ENCODE measurements around the gene NMRK1. TPM values are rescaled to one million over a fixed set of nuclear protein-coding genes. Genes with fewer than 3 reads are reported as not detected.

The NMRK1 gene
- polyA plus RNA-seq, 1 donor from 2014 or later, result 12.9 TPM

- Histone ChIP-seq H3F3A (ENCODE audit: insufficient read depth, low read length, poor library complexity, severe bottlenecking) (no peaks in the 10 kb centered on the region), H4K20me1 (ENCODE audit: insufficient read depth) (no peaks in the 10 kb centered on the region), H2AFZ (ENCODE audit: low read depth, low read length) (no peak overlapping the region), H3K4me3 (ENCODE audit: low read length) (no peak overlapping the region), H3K27ac (ENCODE audit: low read length) (no peak overlapping the region), H3K9me3 (ENCODE audit: low read length) (no peaks in the 10 kb centered on the region), H3K4me2 (ENCODE audit: low read length) (no peak overlapping the region), H3K9me2 (ENCODE audit: insufficient read depth, low read length) (no peaks in the 10 kb centered on the region), H3K36me3 (ENCODE audit: insufficient read depth, low read length) (no peaks in the 10 kb centered on the region), H3K79me2 (replicated peaks; ENCODE audit: insufficient read depth, low read length) (no peaks in the 10 kb centered on the region), H3K9ac (ENCODE audit: low read length) (no peak overlapping the region), H3K27me3 (ENCODE audit: insufficient read depth, low read depth, low read length) (no peaks in the 10 kb centered on the region)
- TF ChIP-seq TAF1 (IDR thresholded peaks at IDR 0.05; ENCODE audit: low read depth) (no peak), SMC3 (conservative IDR thresholded peaks at IDR 0.05; ENCODE audit: poor library complexity) (no peak), MXI1 (conservative IDR thresholded peaks at IDR 0.05; ENCODE audit: poor library complexity, severe bottlenecking) (no peak), EP300 (conservative IDR thresholded peaks at IDR 0.05; ENCODE audit: poor library complexity, severe bottlenecking) (no peak), EZH2 (IDR thresholded peaks at IDR 0.05; ENCODE audit: borderline replicate concordance, insufficient read depth, low read length, poor library complexity, severe bottlenecking) (no peak)
Measured at GRCh38 chr9:75017378-75017777, 70.6 kb downstream of the NMRK1 start.

- Histone ChIP-seq H3K9ac (ENCODE audit: low read length) (no peak overlapping the region), H3K4me2 (ENCODE audit: low read length) (no peak overlapping the region), H3K36me3 (ENCODE audit: insufficient read depth, low read length) (no peaks in the 10 kb centered on the region), H3K9me2 (ENCODE audit: insufficient read depth, low read length) (no peaks in the 10 kb centered on the region), H3K4me3 (ENCODE audit: low read length) (no peak overlapping the region), H3F3A (ENCODE audit: insufficient read depth, low read length, poor library complexity, severe bottlenecking) (no peaks in the 10 kb centered on the region), H2AFZ (ENCODE audit: low read depth, low read length) (no peak overlapping the region), H3K27ac (ENCODE audit: low read length) (no peak overlapping the region), H3K9me3 (ENCODE audit: low read length) (no peaks in the 10 kb centered on the region), H4K20me1 (ENCODE audit: insufficient read depth) (no peaks in the 10 kb centered on the region), H3K79me2 (replicated peaks; ENCODE audit: insufficient read depth, low read length) (no peaks in the 10 kb centered on the region), H3K27me3 (ENCODE audit: insufficient read depth, low read depth, low read length) (no peaks in the 10 kb centered on the region)
- TF ChIP-seq MXI1 (conservative IDR thresholded peaks at IDR 0.05; ENCODE audit: poor library complexity, severe bottlenecking) (no peak), EZH2 (IDR thresholded peaks at IDR 0.05; ENCODE audit: borderline replicate concordance, insufficient read depth, low read length, poor library complexity, severe bottlenecking) (no peak), EP300 (conservative IDR thresholded peaks at IDR 0.05; ENCODE audit: poor library complexity, severe bottlenecking) (no peak), REST (IDR thresholded peaks at IDR 0.05; ENCODE audit: borderline replicate concordance) (no peak), POLR2AphosphoS5 (IDR thresholded peaks at IDR 0.05) (no peak), CTCF (IDR thresholded peaks at IDR 0.05; ENCODE audit: poor library complexity, severe bottlenecking) (no peak), TAF1 (IDR thresholded peaks at IDR 0.05; ENCODE audit: low read depth) (no peak), SMC3 (conservative IDR thresholded peaks at IDR 0.05; ENCODE audit: poor library complexity) (no peak), RAD21 (conservative IDR thresholded peaks at IDR 0.05) (no peak)
Measured at GRCh38 chr9:75013735-75014134, 74.2 kb downstream of the NMRK1 start.

Small RNA genes lying within 50 kb of the gene (small RNA-seq; reads per million reads assigned to genes)
- gene RF02271, result 0 reads per million in 3 experiments

Other genes starting within 250 kb of the NMRK1 start
- gene TRPM6, start 200.2 kb downstream of the NMRK1 start, polyA plus RNA-seq, result not detected in 2 replicates
- 14.4 and 16.1 TPM in 2 replicates for gene C9orf40, start 135.2 kb downstream of the NMRK1 start, polyA plus RNA-seq
- gene CARNMT1, start 59.9 kb downstream of the NMRK1 start, polyA plus RNA-seq, result 15.3 and 15.7 TPM in 2 replicates
- gene OSTF1, start 359 bp upstream of the NMRK1 start, polyA plus RNA-seq, result 6.2 and 8.8 TPM in 2 replicates